Bronchial epithelial cell (primary cell): ENCODE measurements around the gene PDZRN3. TPM values are rescaled to one million over a fixed set of nuclear protein-coding genes. Genes with fewer than 3 reads are reported as not detected.

Source experiments
- DNase-seq: peaks from one replicate; pipeline ENCODE4 v3.0.0-alpha.2; 2010; ENCODE audit warnings: low read depth
- FAIRE-seq: peaks from 2 replicates; lab custom pipeline; 2011; peaks lifted over from hg19 to GRCh38; lab: Jason Lieb, UNC
- H3K27me3 ChIP-seq: 2 replicates; pipeline ENCODE4 v1.5.1; 2011; ENCODE audit warnings: low read length; ENCODE audit not compliant: control insufficient read depth, insufficient read depth
- H3K36me3 ChIP-seq: 2 replicates; pipeline ENCODE4 v1.5.1; 2011; ENCODE audit warnings: low read length; ENCODE audit not compliant: control insufficient read depth, insufficient read depth
- H3K4me3 ChIP-seq: 2 replicates; pipeline ENCODE4 v1.5.1; 2011; ENCODE audit warnings: mild to moderate bottlenecking, low read depth, low read length, control low read depth
- total RNA-seq: library from RNA; depleted of rRNA; stranded (reverse); fragments of >200 nt; gene quantifications from 2 replicates; pipeline ENCODE4 v1.2.1, GENCODE V29; 2014
- TF ChIP-seq, protein P1 (sequence below): IDR thresholded peaks from 2 replicates; pipeline ENCODE4 v1.5.1; 2011; ENCODE audit warnings: mild to moderate bottlenecking, moderate library complexity, low read length, control low read depth, inconsistent platforms; ENCODE audit not compliant: insufficient read depth, severe bottlenecking

PDZRN3 gene
- total RNA-seq, 1 donor from 2014 or later: 0.79 TPM

DNA sequence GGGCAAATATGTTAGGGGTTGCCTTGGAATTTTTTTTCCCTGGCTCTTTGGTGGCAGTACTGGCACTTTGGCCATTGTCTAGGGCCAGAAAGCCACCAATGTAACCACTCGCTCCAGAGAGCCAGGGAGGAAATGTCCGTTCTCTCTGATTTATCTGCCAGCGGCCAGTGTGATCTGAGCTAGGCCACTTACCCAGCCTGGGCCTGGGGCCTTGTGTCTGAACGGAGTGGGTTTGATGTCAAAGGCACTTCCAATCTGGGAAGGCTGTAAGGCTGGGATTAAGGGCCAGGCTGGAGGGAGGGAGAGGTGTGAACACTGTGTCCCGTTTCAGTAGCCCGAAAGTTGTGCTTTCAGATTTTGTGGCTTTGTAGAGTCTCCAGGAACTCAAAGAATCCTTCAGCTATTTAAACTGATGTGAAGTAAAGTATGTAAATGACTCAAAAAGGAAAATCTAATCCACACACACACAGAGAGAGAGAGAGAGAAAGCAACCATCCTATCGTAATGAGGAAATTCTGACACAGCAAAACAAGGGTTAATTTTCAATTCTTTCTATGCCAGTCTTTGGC lies 271.0 kb downstream of the PDZRN3 start:
- Histone ChIP-seq H3K27me3 (no peaks in the 10 kb centered on the region), H3K4me3 (no peak overlapping the region), H3K36me3 (no peaks in the 10 kb centered on the region)
- FAIRE-seq (no peak), DNase-seq (no peak)
- TF ChIP-seq, protein P1, sequence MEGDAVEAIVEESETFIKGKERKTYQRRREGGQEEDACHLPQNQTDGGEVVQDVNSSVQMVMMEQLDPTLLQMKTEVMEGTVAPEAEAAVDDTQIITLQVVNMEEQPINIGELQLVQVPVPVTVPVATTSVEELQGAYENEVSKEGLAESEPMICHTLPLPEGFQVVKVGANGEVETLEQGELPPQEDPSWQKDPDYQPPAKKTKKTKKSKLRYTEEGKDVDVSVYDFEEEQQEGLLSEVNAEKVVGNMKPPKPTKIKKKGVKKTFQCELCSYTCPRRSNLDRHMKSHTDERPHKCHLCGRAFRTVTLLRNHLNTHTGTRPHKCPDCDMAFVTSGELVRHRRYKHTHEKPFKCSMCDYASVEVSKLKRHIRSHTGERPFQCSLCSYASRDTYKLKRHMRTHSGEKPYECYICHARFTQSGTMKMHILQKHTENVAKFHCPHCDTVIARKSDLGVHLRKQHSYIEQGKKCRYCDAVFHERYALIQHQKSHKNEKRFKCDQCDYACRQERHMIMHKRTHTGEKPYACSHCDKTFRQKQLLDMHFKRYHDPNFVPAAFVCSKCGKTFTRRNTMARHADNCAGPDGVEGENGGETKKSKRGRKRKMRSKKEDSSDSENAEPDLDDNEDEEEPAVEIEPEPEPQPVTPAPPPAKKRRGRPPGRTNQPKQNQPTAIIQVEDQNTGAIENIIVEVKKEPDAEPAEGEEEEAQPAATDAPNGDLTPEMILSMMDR: no peak

DNA sequence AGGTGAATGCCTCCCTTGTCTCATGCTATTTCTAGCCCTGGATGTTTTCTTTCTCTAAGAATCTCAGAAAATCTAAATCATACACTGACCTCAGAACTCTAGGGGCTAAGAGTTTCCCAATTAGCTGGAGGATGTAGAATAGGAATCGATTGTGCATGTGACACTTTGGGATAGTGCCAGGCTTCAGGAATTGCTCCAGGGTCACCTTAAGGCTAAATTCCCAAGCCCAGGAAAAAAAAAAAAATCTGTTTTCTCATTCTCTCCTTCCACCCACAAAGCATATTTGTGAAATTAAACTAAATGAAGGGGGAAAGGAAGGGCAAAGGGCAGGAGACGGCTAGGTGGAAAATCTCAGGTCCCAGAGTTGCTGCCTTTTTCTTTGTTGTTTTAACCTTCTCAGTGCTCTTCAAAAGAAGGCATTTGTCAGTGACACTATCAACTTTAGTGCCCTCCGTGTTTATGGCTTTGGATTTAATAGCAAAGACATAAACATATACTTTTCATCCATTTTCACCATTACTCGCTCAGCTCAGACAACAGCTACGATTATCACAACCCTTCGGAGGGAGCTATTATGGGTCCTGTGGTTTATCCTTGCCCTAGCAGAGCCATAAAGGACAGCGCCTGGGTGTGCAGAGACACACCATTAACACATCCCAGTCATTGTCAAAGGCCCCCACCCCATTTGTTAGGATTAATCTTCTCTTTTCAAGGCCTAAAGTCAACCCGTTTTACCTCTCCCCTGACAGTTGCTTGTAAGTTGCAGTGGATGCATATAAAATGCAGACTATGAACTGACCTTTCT lies 271.7 kb downstream of the PDZRN3 start:
- Histone ChIP-seq H3K36me3 (no peaks in the 10 kb centered on the region), H3K4me3 (no peak overlapping the region), H3K27me3 (no peaks in the 10 kb centered on the region)
- no peak for DNase-seq
- no peak for FAIRE-seq
- TF ChIP-seq, protein P1: no peak

DNA sequence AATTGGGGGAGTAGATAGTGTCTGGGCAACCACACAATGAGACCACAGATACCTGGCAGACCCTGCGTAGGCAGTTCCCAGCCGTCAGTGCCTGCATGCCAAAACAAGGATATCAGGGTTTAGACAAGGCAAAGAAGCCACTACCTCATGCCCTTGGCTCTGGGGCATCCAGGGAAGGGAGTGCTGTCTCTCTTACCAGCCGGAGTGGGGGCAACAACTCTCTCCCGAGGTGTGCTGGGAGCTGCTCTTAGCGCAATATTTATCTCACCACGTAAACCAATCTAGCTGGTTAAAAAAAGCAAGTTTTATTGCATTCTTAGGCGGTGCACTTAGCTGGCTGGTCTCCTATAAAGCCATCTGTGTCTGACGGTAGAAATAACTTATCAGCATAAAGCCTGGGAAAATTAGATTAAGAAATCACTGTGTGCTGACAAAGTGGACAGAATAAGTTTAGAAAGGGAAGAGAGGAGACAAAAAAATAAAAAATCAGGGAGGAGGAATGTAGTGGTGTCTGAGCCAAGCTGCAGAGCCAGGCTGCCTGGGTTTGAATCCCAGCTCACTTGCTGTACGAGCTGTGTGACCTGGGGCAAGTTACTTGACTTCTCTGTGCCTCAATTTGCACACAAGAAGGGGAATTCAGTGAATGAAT lies 273.2 kb downstream of the PDZRN3 start:
- Histone ChIP-seq H3K4me3 (no peak overlapping the region), H3K27me3 (no peaks in the 10 kb centered on the region), H3K36me3 (no peaks in the 10 kb centered on the region)
- TF ChIP-seq, protein P1: no peak
- DNase-seq (no peak), FAIRE-seq (no peak)

DNA sequence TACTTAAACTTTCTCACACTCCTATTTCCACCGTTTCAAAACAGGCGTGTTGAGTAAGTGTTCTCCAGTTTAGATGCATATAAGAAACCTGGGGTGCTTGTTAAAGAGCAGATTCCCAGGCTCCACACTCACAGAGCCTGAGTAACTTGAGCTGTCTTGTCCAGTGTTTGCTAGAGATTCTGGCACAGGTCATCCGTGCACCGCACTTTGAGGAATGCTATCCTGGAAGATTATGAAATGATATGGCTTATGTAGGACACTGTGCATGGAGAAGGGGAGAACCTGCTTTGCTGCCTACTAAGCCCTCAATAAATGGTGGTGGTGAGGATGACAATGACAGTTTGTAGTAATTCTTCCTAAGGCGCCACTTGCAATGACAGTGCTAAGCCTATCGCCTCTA lies 273.7 kb downstream of the PDZRN3 start:
- no peaks in the 10 kb centered on the region for H3K36me3 ChIP-seq
- FAIRE-seq: no peak
- no peak overlapping the region for H3K4me3 ChIP-seq
- TF ChIP-seq, protein P1: no peak
- no peaks in the 10 kb centered on the region for H3K27me3 ChIP-seq
- no peak for DNase-seq

DNA sequence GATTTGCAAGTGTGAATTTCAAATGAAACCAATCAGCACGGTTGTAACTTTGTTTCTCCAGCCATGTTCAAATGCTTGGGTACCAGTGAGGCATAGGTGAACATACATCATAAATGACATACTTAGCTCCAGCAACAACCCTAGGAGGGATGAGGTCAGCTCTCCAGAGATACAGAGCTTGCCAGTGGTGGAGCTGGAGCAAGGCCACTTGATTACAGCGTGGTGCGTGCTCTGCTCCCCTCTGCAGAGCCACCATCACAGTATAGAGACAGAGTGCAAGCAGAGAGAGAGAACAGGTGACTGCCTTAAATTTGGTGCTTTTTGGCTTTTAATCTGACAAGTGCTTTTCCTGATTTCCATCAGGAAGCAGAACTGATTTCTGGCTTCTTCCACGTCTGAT lies 275.1 kb downstream of the PDZRN3 start:
- Histone ChIP-seq H3K4me3 (no peak overlapping the region), H3K36me3 (no peaks in the 10 kb centered on the region), H3K27me3 (no peaks in the 10 kb centered on the region)
- TF ChIP-seq, protein P1: no peak
- FAIRE-seq (no peak), DNase-seq (no peak)
